ENCODE measurements around the gene TRAF3IP3.

The TRAF3IP3 gene, protein sequence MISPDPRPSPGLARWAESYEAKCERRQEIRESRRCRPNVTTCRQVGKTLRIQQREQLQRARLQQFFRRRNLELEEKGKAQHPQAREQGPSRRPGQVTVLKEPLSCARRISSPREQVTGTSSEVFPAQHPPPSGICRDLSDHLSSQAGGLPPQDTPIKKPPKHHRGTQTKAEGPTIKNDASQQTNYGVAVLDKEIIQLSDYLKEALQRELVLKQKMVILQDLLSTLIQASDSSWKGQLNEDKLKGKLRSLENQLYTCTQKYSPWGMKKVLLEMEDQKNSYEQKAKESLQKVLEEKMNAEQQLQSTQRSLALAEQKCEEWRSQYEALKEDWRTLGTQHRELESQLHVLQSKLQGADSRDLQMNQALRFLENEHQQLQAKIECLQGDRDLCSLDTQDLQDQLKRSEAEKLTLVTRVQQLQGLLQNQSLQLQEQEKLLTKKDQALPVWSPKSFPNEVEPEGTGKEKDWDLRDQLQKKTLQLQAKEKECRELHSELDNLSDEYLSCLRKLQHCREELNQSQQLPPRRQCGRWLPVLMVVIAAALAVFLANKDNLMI

GRCh38 chr1:209755926-209756614 is at the start of gene TRAF3IP3:
TRAF3IP3 (plus strand) TSS chr1:209756053; CDS start chr1:209760040, 3,987 bp downstream.
- H3K4me3 ChIP-seq (ENCODE audit: low read length): peak within 1 kb of the TSS; percentile 83
- TF ChIP-seq ZNF274 (IDR thresholded peaks at IDR 0.05; ENCODE audit: low read depth, low read length): no peak

- no peak for TF ChIP-seq ZNF274 (IDR thresholded peaks at IDR 0.05; ENCODE audit: low read depth, low read length)
- H3K4me3 ChIP-seq (ENCODE audit: low read length): no peak overlapping the region
Measured at GRCh38 chr1:209706622-209707021, 49.2 kb upstream of the TRAF3IP3 start.

GRCh38 chr1:209707308-209707707 is 48.5 kb upstream of the TRAF3IP3 start:
- TF ChIP-seq ZNF274 (IDR thresholded peaks at IDR 0.05; ENCODE audit: low read depth, low read length): no peak
- H3K4me3 ChIP-seq (ENCODE audit: low read length): no peak overlapping the region

DNA sequence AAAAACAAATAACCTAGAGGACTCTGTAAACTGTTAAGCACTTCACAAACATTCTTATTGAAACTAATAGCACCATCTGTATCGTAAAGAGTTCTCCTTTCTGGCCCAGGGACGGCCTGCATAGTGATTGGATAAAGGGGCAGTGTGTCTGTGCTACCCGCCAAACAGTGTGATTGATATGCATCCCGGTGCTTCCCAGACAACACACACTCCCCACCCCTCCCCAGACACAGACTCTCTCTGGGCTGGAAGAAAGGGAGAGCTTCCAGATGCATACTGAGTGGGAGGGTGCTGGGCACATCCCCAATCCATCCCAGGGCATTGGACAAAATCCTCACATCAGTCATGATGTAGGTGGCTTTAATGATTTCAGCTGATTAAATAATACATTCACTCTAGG is 47.6 kb upstream of the TRAF3IP3 start:
- H3K4me3 ChIP-seq (ENCODE audit: low read length): no peak overlapping the region
- no peak for TF ChIP-seq ZNF274 (IDR thresholded peaks at IDR 0.05; ENCODE audit: low read depth, low read length)

GRCh38 chr1:209710093-209710492 is 45.8 kb upstream of the TRAF3IP3 start:
- TF ChIP-seq ZNF274 (IDR thresholded peaks at IDR 0.05; ENCODE audit: low read depth, low read length): no peak
- H3K4me3 ChIP-seq (ENCODE audit: low read length): no peak overlapping the region

DNA sequence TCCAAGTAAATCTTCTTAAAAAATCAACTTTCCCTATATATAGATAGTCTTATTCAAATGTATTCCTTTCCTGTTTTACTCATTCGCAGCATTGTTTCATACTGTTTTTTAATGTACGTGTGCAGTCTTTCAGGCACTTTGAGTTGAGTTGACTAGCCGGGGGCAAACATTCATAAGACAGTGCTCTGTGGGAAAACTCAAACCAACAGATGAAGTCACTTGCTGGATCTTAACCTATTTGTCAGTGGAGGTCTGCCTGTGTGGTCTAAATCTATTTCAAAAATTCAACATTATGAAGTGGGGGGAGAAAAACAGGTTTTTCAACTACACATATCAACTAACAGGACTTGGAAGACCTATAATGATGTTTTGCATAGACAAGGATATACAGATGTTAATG is 45.0 kb upstream of the TRAF3IP3 start:
- TF ChIP-seq ZNF274 (IDR thresholded peaks at IDR 0.05; ENCODE audit: low read depth, low read length): no peak
- no peak overlapping the region for H3K4me3 ChIP-seq (ENCODE audit: low read length)

DNA sequence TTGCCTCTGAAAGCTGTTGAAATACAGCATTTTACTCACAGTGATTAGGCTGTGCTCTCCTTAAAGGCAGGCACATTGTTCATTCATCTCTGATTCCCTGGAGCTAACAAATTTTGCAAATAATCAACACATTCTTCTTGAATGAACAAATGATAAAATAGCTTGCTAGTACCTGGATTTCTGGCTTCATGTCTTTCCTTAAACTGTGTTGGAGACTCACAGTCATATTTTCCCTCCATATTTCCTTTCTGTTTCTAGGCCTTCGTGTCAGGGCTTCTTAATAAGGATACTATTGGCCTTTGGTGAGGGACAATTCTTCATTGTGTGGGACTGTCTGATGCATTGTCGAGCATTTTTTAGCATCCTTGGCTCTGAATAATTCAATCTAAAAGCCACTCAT is 41.5 kb upstream of the TRAF3IP3 start:
- TF ChIP-seq ZNF274 (IDR thresholded peaks at IDR 0.05; ENCODE audit: low read depth, low read length): no peak
- H3K4me3 ChIP-seq (ENCODE audit: low read length): no peak overlapping the region

- TF ChIP-seq ZNF274 (IDR thresholded peaks at IDR 0.05; ENCODE audit: low read depth, low read length): no peak
- no peak overlapping the region for H3K4me3 ChIP-seq (ENCODE audit: low read length)
Measured at GRCh38 chr1:209715314-209715713, 40.5 kb upstream of the TRAF3IP3 start.

DNA sequence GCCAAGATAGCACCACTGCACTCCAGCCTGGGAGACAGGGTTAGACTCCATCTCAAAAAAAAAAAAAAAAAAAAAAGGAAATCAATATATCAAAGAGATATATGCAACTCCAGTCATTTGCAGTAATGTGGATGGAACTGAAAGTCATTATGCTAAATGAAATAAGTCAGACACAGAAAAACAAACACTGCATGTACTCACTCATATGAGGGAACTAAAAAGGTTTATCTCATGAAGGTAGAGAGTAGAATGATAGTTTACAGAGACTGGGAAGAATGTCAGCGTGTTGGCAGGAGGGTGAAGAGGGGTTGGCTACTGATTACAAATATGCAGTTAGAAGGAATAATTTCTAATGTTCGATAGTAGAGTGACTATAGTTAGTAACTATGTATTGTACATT is 38.0 kb upstream of the TRAF3IP3 start:
- no peak overlapping the region for H3K4me3 ChIP-seq (ENCODE audit: low read length)
- no peak for TF ChIP-seq ZNF274 (IDR thresholded peaks at IDR 0.05; ENCODE audit: low read depth, low read length)

DNA sequence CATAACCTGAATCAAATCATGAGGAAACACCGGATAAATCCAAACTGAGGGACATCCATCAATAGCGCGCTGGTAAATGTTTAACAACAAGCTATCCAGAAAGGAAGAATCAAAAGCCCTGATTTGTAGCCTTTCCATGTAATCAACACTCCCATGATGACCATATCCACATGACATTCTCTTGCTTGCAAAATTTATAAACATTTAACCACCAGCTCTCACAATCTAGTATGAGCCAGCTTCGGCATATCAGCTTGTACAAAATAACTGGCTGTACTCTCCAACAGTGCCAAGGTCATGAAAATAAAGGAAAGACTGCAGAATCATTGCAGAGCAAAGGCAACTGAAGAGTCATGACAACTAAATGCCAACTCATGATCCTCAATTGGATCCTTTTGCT is 35.5 kb upstream of the TRAF3IP3 start:
- H3K4me3 ChIP-seq (ENCODE audit: low read length): no peak overlapping the region
- no peak for TF ChIP-seq ZNF274 (IDR thresholded peaks at IDR 0.05; ENCODE audit: low read depth, low read length)

- H3K4me3 ChIP-seq (ENCODE audit: low read length): no peak overlapping the region
- TF ChIP-seq ZNF274 (IDR thresholded peaks at IDR 0.05; ENCODE audit: low read depth, low read length): no peak
Measured at GRCh38 chr1:209720826-209721225, 35.0 kb upstream of the TRAF3IP3 start.

GRCh38 chr1:209721323-209721722 is 34.5 kb upstream of the TRAF3IP3 start:
- H3K4me3 ChIP-seq (ENCODE audit: low read length): no peak overlapping the region
- TF ChIP-seq ZNF274 (IDR thresholded peaks at IDR 0.05; ENCODE audit: low read depth, low read length): no peak

- H3K4me3 ChIP-seq (ENCODE audit: low read length): no peak overlapping the region
- TF ChIP-seq ZNF274 (IDR thresholded peaks at IDR 0.05; ENCODE audit: low read depth, low read length): no peak
Measured at GRCh38 chr1:209723265-209723664, 32.6 kb upstream of the TRAF3IP3 start.

- H3K4me3 ChIP-seq (ENCODE audit: low read length): no peak overlapping the region
- no peak for TF ChIP-seq ZNF274 (IDR thresholded peaks at IDR 0.05; ENCODE audit: low read depth, low read length)
Measured at GRCh38 chr1:209723756-209724693, 31.8 kb upstream of the TRAF3IP3 start.
